Skeletal muscle satellite cell (primary cell): ENCODE data around the gene DDX41. TPM values are rescaled to one million over a fixed set of nuclear protein-coding genes. Genes with fewer than 3 reads are reported as not detected.
"Not testable (repeated sequence)": the region's sequence is repeated elsewhere in the genome, so short reads cannot be mapped to it uniquely, and the experiment has no call there.

ENCODE experiments used
- H3K27me3 ChIP-seq: 2 replicates; pipeline ENCODE4 v1.7.0; 2013; ENCODE audit warnings: low read length; ENCODE audit not compliant: control insufficient read depth, insufficient read depth
- H3K36me3 ChIP-seq: 2 replicates; pipeline ENCODE4 v1.7.0; 2013; ENCODE audit warnings: mild to moderate bottlenecking, control low read depth, low read length; ENCODE audit not compliant: insufficient read depth
- H3K4me1 ChIP-seq: 2 replicates; pipeline ENCODE4 v1.7.0; 2013; ENCODE audit warnings: low read length; ENCODE audit not compliant: control insufficient read depth, insufficient read depth
- H3K4me2 ChIP-seq: 2 replicates; pipeline ENCODE4 v1.7.0; 2013; ENCODE audit warnings: mild to moderate bottlenecking, low read length
- H3K4me3 ChIP-seq: 2 replicates; pipeline ENCODE4 v1.7.0; 2013; ENCODE audit warnings: low read length
- H3K9ac ChIP-seq: 2 replicates; pipeline ENCODE4 v1.7.0; 2013; ENCODE audit warnings: mild to moderate bottlenecking, low read depth, low read length, moderate library complexity
- H3K9me3 ChIP-seq: replicated peaks from 2 replicates; pipeline ENCODE4 v1.7.0; 2013; ENCODE audit warnings: mild to moderate bottlenecking, control low read depth, low read length
- total RNA-seq: library from RNA; depleted of rRNA; stranded (reverse); fragments of >200 nt; gene quantifications from 2 replicates; pipeline ENCODE4 v1.2.3, GENCODE V29; 2012; rRNA removed

DDX41 gene
- total RNA-seq = 64.1 and 139 TPM in 2 replicates

DNA sequence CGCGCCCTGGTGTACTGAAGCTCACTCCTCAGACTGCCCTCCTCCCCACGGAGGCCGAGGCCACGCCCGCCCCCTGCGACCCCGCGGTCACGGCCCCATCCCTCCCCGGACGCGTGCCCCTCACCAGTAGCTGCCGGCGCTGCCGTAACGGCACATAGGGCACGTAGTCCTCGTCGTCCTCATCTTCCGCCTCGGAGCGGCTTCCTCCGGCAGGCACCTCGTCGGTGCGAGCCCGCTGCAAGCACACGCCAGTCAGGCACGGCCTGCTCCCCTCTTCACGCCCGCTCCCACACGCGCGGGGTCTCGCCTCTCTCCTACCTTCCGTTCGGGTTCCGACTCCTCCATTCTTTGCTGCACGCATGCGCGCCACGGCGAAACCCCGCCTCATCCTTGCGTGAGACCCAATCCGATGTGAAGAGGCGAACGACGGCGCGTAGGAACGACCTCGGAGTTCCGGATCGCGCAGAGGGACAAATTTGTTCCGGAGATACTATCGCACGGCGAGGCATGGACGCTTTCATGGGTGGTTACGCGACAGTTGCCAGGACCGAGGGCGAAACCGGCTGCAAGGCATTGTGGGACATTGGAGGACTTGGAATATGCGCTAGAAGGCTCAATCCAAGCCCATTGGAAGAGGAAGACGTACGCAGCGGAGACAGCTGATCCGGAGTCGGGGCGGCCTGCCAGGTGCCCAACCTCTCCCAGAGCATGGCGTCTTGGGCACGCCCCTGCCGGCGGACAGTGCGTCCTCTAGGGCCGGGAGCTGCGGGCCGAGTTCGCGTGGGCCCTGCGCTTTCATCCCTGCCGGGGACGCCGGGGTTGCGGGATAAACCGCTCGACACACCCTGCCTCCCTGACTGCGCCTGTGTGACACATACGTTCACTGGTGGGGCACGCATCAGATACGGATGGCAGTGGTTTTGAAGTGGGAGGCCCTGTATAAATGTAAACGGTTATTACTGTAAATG is at the start of gene DDX41:
Gene DDX41, minus strand, starts transcription at position 361 of the 968 bp plus-strand sequence. Its CDS starts 16 bp downstream, at position 345.
- no peaks in the 10 kb centered on the region for H3K9me3 ChIP-seq
- peak within 1 kb of the TSS; percentile 87 for H3K9ac ChIP-seq
- H3K27me3 ChIP-seq = no peaks in the 10 kb centered on the region
- peaks cover 25% of the 10 kb centered on the region for H3K4me1 ChIP-seq
- peak within 1 kb of the TSS; percentile 100 for H3K4me2 ChIP-seq
- peaks cover 66% of the 10 kb centered on the region for H3K36me3 ChIP-seq
- H3K4me3 ChIP-seq = peak within 1 kb of the TSS; percentile 93

DNA sequence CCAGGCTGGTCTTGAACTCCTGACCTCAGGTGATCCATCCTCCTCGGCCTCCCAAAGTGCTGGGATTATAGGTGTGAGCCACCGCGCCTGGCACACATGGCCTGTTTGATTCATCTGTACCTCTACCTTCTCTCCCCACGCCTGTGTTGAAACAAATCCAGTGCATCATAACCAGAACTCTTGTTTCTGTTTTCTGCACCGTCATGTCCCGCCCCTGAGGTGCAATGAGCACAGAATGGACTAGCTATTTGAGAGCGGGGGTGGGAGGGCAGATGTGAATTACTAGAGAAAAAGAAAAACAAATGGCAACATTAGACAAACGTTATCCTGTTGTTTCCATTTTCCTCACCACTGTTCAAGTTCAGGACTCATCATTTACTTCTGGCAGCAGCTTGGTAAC is 48.3 kb upstream of the DDX41 start:
- peaks cover 32% of the 10 kb centered on the region for H3K27me3 ChIP-seq
- H3K4me3 ChIP-seq = no peak overlapping the region
- no peak overlapping the region for H3K4me2 ChIP-seq
- H3K4me1 ChIP-seq = no peaks in the 10 kb centered on the region
- H3K9me3 ChIP-seq = no peaks in the 10 kb centered on the region
- no peak overlapping the region for H3K9ac ChIP-seq
- no peaks in the 10 kb centered on the region for H3K36me3 ChIP-seq

DNA sequence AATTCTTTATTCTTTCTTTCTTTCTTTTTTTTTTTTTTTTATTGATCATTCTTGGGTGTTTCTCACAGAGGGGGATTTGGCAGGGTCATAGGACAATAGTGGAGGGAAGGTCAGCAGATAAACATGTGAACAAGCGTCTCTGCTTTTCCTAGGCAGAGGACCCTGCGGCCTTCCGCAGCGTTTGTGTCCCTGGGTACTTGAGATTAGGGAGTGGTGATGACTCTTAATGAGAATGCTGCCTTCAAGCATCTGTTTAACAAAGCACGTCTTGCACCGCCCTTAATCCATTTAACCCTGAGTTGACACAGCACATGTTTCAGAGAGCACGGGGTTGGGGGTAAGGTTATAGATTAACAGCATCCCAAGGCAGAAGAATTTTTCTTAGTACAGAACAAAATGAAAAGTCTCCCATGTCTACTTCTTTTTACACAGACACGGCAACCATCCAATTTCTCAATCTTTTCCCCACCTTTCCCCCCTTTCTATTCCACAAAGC is 42.7 kb upstream of the DDX41 start:
- not testable (repeated sequence) for H3K9me3 ChIP-seq, H3K9ac ChIP-seq

DNA sequence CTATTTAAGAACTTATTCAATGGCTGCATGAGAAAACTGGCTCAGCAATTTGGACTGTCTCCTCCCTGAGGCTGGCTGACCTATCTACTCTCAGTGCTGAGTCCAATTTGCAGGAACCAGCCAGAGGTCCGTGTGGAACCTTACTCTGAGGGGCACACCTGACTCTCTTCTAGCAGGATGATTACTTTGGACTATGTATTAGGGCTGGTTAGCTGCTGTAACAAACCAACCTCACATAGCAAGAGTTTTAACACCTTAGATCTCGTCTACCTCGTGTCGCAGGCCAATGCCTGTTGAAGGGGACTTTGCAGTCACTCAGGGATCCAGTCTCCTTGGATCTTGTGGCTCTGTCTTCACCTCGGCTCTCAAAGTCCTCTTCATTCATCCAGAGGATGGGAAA is 41.0 kb upstream of the DDX41 start:
- Histone ChIP-seq H3K9me3 (no peaks in the 10 kb centered on the region), H3K4me1 (peaks cover 14% of the 10 kb centered on the region), H3K27me3 (no peaks in the 10 kb centered on the region), H3K36me3 (no peaks in the 10 kb centered on the region), H3K4me3 (no peak overlapping the region), H3K9ac (no peak overlapping the region), H3K4me2 (no peak overlapping the region)

More for the DNA sequence above, 42.7 kb upstream of the DDX41 start:
- not testable (repeated sequence) for H3K36me3 ChIP-seq, H3K4me3 ChIP-seq, H3K27me3 ChIP-seq, H3K4me1 ChIP-seq, H3K4me2 ChIP-seq

DNA sequence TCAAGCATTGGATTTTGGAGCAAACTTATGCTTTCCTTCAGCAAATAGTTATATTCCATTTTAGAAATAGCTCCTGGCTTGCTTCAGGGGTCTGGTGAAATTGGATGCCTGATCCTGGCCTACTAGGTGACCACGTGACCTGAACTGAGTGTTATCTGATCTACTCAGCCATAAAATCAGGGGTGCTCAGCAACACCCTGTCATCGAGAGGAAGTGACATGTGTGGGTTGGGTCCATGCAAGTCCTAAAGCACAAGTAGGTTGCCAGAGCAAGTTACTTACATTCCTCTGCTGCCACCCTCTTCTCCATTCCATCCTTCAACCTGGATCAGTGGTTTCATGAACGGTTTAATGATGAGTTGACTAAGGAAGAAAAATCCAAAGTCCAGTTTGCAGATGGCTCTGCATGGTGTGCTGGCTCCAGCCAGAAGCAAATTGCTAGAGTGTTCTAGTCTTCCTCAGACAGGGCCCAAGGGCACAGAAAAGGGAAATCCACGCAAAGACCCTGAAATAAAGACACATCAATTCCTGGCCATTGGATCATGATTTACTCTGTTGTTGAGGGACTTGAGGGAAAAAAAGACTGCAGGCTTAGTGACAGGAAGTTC is 40.4 kb upstream of the DDX41 start:
- Histone ChIP-seq H3K36me3 (peaks cover 5% of the 10 kb centered on the region), H3K4me1 (peaks cover 20% of the 10 kb centered on the region), H3K9me3 (no peaks in the 10 kb centered on the region), H3K4me3 (no peak overlapping the region), H3K4me2 (no peak overlapping the region), H3K27me3 (no peaks in the 10 kb centered on the region), H3K9ac (no peak overlapping the region)

DNA sequence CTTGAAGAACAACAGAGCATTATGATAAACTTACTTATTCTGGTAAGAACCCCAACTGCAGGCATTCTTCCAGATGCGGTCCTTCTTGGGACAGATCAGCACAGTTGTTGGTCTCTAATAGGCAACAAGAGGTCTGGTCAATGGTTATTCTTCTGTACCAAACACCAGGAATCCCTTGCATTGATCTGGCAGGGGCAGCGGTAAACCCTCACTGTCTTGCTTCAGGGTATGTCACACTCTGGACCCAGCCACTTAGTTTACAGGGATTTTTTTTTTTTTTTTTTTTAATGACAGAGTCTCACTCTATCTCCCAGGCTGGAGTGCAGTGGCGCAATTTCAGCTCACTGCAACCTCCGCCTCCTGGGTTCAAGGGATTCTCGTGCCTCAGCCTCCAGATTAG is 38.9 kb upstream of the DDX41 start:
- no peak overlapping the region for H3K9ac ChIP-seq
- peaks cover 20% of the 10 kb centered on the region for H3K4me1 ChIP-seq
- no peaks in the 10 kb centered on the region for H3K9me3 ChIP-seq
- H3K36me3 ChIP-seq = peaks cover 16% of the 10 kb centered on the region
- no peaks in the 10 kb centered on the region for H3K27me3 ChIP-seq
- no peak overlapping the region for H3K4me3 ChIP-seq
- H3K4me2 ChIP-seq = no peak overlapping the region

DNA sequence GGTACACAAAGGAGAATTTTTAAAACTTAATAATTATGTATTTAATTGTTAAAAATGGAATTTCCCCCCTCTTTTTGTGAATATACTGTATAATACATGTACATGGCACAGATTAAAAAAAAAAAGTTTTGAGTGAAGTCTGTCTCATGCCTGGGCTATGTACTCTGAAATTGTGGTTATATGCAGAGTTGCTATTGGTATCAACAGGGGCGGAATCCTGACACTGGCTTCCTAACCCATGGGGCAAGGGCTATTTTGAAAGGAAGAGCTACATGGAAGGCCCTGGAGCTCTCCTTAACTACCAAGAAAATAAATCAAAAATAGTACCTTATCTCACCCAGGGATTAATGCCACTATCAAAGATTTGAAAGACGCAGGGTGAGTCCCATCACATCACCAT is 38.5 kb upstream of the DDX41 start:
- Histone ChIP-seq H3K9me3 (no peaks in the 10 kb centered on the region), H3K4me3 (no peak overlapping the region)

DNA sequence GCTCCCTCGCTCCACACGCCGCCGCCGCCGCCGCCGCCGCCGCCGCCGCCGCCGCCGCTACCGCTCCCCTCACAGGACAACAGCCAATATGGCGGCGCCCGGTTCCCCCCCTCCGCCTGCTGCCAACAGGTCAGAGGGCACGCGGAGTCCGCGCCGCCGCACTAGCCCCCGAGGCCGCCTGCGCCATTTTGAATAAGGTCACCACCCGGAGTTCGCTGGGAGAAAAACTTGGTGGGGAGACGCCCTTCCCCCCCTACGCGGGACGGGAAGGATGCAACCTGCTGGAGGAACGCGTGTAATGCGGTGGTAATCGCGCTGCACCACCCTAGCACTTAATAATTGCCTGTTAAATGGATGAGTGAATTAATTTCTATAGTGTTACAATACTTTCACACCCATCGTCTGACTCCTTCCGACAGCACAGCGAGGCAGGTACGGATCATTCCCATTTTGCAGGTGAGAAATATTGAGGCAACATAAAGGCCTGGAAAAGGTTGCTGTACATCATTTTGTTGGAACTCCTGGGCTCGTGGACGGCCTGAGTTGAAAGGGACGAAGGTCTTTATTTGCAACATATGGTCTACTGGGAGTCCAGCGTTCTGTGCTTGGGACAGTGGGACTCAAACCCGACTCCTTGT is 37.8 kb upstream of the DDX41 start, which contains the start of gene FAM193B:
Gene FAM193B, minus strand, starts transcription at position 90 of the 638 bp plus-strand sequence. CDS start 105 bp downstream, outside the sequence.
- Histone ChIP-seq H3K4me2 (peak within 1 kb of the TSS; percentile 98), H3K36me3 (peaks cover 16% of the 10 kb centered on the region), H3K9ac (peak within 1 kb of the TSS; percentile 90), H3K4me1 (peaks cover 20% of the 10 kb centered on the region), H3K4me3 (peak within 1 kb of the TSS; percentile 84), H3K27me3 (no peaks in the 10 kb centered on the region), H3K9me3 (no peaks in the 10 kb centered on the region)

More for the DNA sequence above, 38.5 kb upstream of the DDX41 start:
- Histone ChIP-seq H3K4me1 (peaks cover 20% of the 10 kb centered on the region), H3K4me2 (peak overlapping the region; percentile 98), H3K27me3 (no peaks in the 10 kb centered on the region), H3K9ac (no peak overlapping the region), H3K36me3 (peaks cover 16% of the 10 kb centered on the region)

DNA sequence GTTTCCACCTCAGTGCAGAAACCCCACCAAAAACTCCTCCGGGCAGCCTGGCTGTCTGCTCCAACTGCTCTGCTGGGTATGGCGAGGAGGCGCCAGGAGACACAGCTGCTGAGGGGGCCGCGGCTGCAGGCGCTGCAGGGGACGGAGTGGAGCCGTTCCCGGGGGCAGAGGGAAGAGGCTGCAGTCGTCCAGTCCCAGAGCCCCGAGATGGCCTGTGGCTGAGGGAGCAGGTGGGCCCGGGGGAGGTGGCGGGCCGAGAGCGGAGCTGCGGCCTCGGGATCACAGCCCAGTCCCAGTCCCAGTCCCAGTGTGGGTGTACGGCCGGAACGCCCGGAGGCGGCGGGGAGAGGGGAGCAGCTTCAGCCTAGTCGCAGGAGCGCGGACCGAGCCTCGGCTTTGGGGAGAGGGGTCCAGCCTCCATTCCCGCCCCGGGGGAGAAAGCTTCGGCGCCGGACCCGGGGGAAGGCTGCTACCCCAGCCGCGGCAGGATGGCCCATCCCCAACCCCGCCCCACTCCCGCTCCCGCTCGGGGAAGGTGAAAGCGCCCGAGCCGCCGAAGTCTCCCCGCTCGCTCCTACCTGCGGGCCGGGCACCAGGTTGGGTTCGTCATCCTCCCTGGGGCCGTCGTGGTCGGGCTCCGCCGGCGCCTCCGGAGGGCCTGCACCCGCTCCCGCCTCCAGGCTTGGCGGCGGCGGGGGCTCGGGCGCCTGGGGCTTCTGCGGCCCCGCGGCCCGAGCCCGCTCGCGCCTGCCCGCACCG is 37.1 kb upstream of the DDX41 start:
- Histone ChIP-seq H3K9me3 (no peaks in the 10 kb centered on the region), H3K4me3 (peak overlapping the region; percentile 84), H3K4me1 (peaks cover 20% of the 10 kb centered on the region), H3K36me3 (peaks cover 16% of the 10 kb centered on the region), H3K4me2 (peak overlapping the region; percentile 97), H3K27me3 (no peaks in the 10 kb centered on the region), H3K9ac (peak overlapping the region; percentile 90)

DNA sequence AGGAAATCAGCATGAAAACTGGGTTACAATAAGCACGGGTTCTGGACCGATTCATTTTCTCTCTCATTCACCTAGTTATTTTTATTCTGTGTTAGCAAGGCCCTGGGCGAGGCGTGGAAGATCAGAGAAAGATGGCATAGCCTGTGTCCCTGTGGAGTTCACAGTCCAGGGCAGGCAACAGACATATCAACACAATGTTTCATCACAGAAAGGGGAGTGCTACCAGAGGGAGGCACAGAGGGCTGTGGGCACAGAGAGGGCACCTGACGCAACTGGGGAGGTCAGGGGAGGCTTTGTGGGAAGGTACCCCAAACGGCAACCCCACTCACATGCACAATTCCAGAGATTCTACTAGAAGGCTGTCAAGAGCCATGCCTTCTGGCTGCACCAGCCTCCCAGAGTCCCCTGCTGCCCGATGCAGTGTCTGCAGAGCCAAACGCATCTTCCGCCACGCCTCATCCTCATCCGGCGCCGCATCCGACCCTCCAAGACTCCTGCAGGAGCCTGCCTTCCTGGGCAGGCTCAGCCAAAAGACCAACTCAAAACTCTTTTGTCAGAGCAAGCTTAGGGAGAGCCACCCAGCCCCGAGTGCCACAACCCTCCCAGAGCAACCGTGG is 36.2 kb upstream of the DDX41 start:
- Histone ChIP-seq H3K36me3 (peaks cover 16% of the 10 kb centered on the region), H3K4me2 (peak overlapping the region; percentile 97), H3K9me3 (no peaks in the 10 kb centered on the region), H3K27me3 (no peaks in the 10 kb centered on the region), H3K4me3 (peak overlapping the region; percentile 84), H3K9ac (peak overlapping the region; percentile 90), H3K4me1 (peaks cover 23% of the 10 kb centered on the region)
